ENCODE results near the gene BEGAIN. TPM values are rescaled to one million over a fixed set of nuclear protein-coding genes. Genes with fewer than 3 reads are reported as not detected.

BEGAIN gene
- total and polyA plus RNA-seq, 9 of the 15 experiments (the other 6 are each of a cell fraction or from before 2014, with no cell fraction given), result 0.07 to 0.68 (median 0.55) TPM; not detected in 3

DNA sequence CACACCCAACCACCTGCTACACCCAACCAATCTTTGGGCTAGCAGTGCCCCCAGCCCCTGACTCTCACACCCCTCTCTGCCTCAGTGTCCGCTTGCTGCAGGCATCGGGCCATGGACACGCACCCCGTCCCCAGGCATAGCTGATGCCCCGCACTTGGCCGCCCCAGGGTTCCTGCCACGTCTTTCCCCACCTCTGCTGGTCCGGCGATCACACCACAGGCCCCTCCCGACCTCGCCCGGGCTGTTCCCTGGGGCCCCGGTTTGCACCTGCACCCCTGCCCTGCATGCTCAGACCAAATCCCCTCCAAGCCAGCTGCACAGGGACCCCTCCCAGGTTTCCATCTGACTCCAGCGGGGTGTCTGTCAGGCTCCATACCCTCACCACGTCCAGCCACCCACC, 38.3 kb downstream of the BEGAIN start:
- no TSS peak for BruUV-seq (replicated peaks)
- no peak for ATAC-seq
- no peak for TF ChIP-seq TSC22D4 (tag; IDR thresholded peaks at IDR 0.05)
- TF ChIP-seq RCOR1 (IDR thresholded peaks at IDR 0.05; ENCODE audit: borderline replicate concordance in 1 of 2, low read depth in 2 of 2, low read length in 2 of 2), result no peak
- no peak for TF ChIP-seq ZC3H8 (IDR thresholded peaks at IDR 0.05)
- no peak for TF ChIP-seq HNRNPK (IDR thresholded peaks at IDR 0.05; ENCODE audit: low read depth, low read length, poor library complexity, severe bottlenecking)
- TF ChIP-seq COPS2 (conservative IDR thresholded peaks at IDR 0.05), result no peak
- no peak for TF ChIP-seq NFE2 (IDR thresholded peaks at IDR 0.05; ENCODE audit: low read depth)
- no peak for TF ChIP-seq MCM2 (IDR thresholded peaks at IDR 0.05; ENCODE audit: low read depth)
- TF ChIP-seq, protein P1, sequence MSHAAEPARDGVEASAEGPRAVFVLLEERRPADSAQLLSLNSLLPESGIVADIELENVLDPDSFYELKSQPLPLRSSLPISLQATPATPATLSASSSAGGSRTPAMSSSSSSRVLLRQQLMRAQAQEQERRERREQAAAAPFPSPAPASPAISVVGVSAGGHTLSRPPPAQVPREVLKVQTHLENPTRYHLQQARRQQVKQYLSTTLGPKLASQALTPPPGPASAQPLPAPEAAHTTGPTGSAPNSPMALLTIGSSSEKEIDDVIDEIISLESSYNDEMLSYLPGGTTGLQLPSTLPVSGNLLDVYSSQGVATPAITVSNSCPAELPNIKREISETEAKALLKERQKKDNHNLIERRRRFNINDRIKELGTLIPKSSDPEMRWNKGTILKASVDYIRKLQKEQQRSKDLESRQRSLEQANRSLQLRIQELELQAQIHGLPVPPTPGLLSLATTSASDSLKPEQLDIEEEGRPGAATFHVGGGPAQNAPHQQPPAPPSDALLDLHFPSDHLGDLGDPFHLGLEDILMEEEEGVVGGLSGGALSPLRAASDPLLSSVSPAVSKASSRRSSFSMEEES (CRISPR knock-in tag; IDR thresholded peaks at IDR 0.05), result no peak
- no peak for TF ChIP-seq CHD2 (IDR thresholded peaks at IDR 0.05; ENCODE audit: low read depth, low read length)
- TF ChIP-seq, protein P2, sequence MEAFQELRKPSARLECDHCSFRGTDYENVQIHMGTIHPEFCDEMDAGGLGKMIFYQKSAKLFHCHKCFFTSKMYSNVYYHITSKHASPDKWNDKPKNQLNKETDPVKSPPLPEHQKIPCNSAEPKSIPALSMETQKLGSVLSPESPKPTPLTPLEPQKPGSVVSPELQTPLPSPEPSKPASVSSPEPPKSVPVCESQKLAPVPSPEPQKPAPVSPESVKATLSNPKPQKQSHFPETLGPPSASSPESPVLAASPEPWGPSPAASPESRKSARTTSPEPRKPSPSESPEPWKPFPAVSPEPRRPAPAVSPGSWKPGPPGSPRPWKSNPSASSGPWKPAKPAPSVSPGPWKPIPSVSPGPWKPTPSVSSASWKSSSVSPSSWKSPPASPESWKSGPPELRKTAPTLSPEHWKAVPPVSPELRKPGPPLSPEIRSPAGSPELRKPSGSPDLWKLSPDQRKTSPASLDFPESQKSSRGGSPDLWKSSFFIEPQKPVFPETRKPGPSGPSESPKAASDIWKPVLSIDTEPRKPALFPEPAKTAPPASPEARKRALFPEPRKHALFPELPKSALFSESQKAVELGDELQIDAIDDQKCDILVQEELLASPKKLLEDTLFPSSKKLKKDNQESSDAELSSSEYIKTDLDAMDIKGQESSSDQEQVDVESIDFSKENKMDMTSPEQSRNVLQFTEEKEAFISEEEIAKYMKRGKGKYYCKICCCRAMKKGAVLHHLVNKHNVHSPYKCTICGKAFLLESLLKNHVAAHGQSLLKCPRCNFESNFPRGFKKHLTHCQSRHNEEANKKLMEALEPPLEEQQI (IDR thresholded peaks at IDR 0.05), result no peak
- TF ChIP-seq MTA2 (IDR thresholded peaks at IDR 0.05; ENCODE audit: low read depth), result no peak
- TF ChIP-seq ZNF133 (CRISPR knock-in tag; IDR thresholded peaks at IDR 0.05), result no peak
- TF ChIP-seq ADNP (tag; IDR thresholded peaks at IDR 0.05), result no peak
- no peak for TF ChIP-seq HNRNPLL (IDR thresholded peaks at IDR 0.05; ENCODE audit: low read depth, low read length, poor library complexity, severe bottlenecking)
- TF ChIP-seq CCNT2 (IDR thresholded peaks at IDR 0.05; ENCODE audit: borderline replicate concordance, extremely low read depth, insufficient read length, low read depth, low read length), result no peak
- no peak for TF ChIP-seq ARNT (IDR thresholded peaks at IDR 0.05)
- no peak for TF ChIP-seq CREB5 (CRISPR knock-in tag; IDR thresholded peaks at IDR 0.05)
- no peak for TF ChIP-seq ZSCAN32 (CRISPR knock-in tag; IDR thresholded peaks at IDR 0.05)
- no peak for TF ChIP-seq USF1 (CRISPR knock-in tag; IDR thresholded peaks at IDR 0.05)

More for the DNA sequence above, 38.3 kb downstream of the BEGAIN start:
- no peaks in the 10 kb centered on the region; the same call in 1 of the 2 replicates for H4K20me1 ChIP-seq (replicated peaks; ENCODE audit: control insufficient read depth, insufficient read depth, low read length)
- FAIRE-seq (no peak), DNase-seq (ENCODE audit: extremely low read depth in 1 of 4, low spot score in 3 of 4) (no peak)
- ChIA-PET CTCF (ENCODE audit: low intra/inter-chr PET ratio) (no interaction called here), POLR2A (interaction anchor here (0.6 kb wide), 1 partner anchor 208 kb away, joined by 3 read pairs; no protein-coding TSS in a partner anchor)
- H3K4me3 ChIP-seq, result no peak overlapping the region
- peaks cover 12 to 54% of the 10 kb centered on the region in 2 experiments; a peak in 4 of 5 replicates for H3K4me1 ChIP-seq (replicated peaks in 1 of 2; ENCODE audit: control insufficient read depth in 2 of 2, insufficient read depth in 2 of 2, low read length in 2 of 2)
- in situ Hi-C loops (cut with MboI), result no loop called here
- H3K36me3 ChIP-seq (ENCODE audit: control insufficient read depth, insufficient read depth, low read length), result no peaks in the 10 kb centered on the region
- H3K9ac ChIP-seq (ENCODE audit: insufficient read depth in 1 of 2, low read depth in 2 of 2, low read length in 2 of 2), result no peak overlapping the region
- H3K9me1 ChIP-seq (ENCODE audit: control insufficient read depth, insufficient read depth, low read length), result no peaks in the 10 kb centered on the region
- H3K79me2 ChIP-seq (ENCODE audit: control insufficient read depth, insufficient read depth, low read length), result no peaks in the 10 kb centered on the region
- H3K4me2 ChIP-seq (ENCODE audit: insufficient read depth, low read length), result no peak overlapping the region
- H3K27ac ChIP-seq (ENCODE audit: extremely low read depth, low read depth, low read length), result no peak overlapping the region
- H3K27me3 ChIP-seq (ENCODE audit: control insufficient read depth in 2 of 2, insufficient read depth in 2 of 2, low read length in 2 of 2), result no peaks in the 10 kb centered on the region
- intact Hi-C loops (cut with micrococcal nuclease), result loop anchor here (5.0 kb wide), 1 partner anchor 98 kb away; no protein-coding TSS in a partner anchor
- 0% methylated on average over 1 of the region's 15 CpGs for WGBS (ENCODE audit: insufficient coverage, low coverage, missing lambda C conversion rate)
- no peak overlapping the region for H2AFZ ChIP-seq (ENCODE audit: low read depth, low read length)
- no peaks in the 10 kb centered on the region for H3K9me3 ChIP-seq (replicated peaks; ENCODE audit: control insufficient read depth, insufficient read depth, low read depth, low read length)

All from K562 (cell line).